ENCODE results near the gene PLEKHM1.
A peak's percentile ranks its signal among the peaks of the same experiment; 100 is the strongest.

The PLEKHM1 gene

GRCh38 chr17:45395569-45396415 lies 94.7 kb downstream of the PLEKHM1 start:
- no peak for DNase-seq (ENCODE audit: extremely low spot score)
- CTCF ChIA-PET: interaction anchor here (0.7 to 20.9 kb wide), 10 partner anchors 8 to 456 kb away, joined by 3 to 497 read pairs (median 4); partner anchors contain the start of gene ACBD4
- POLR2A ChIA-PET: no interaction called here
- no peak for TF ChIP-seq CTCF (IDR thresholded peaks at IDR 0.05; ENCODE audit: control extremely low read depth, extremely low read depth, low read depth, missing control alignments)

- peak; percentile 75 for DNase-seq (ENCODE audit: extremely low spot score)
- ChIA-PET CTCF (interaction anchor here (0.7 to 20.9 kb wide), 13 partner anchors 9 to 457 kb away, joined by 3 to 497 read pairs (median 4); partner anchors contain the start of gene ACBD4), POLR2A (no interaction called here)
- TF ChIP-seq CTCF (IDR thresholded peaks at IDR 0.05; ENCODE audit: control extremely low read depth, extremely low read depth, low read depth, missing control alignments): peak; percentile 39
These were observed 95.5 kb downstream of the PLEKHM1 start for GRCh38 chr17:45394913-45395568.

GRCh38 chr17:45394564-45394912 lies 96.0 kb downstream of the PLEKHM1 start:
- POLR2A ChIA-PET: no interaction called here

GRCh38 chr17:45394091-45394490 lies 96.4 kb downstream of the PLEKHM1 start:
- ChIA-PET POLR2A (no interaction called here), CTCF (interaction anchor here (0.7 to 20.9 kb wide), 10 partner anchors 10 to 259 kb away, joined by 3 to 497 read pairs (median 4); partner anchors contain the start of gene ACBD4)
- TF ChIP-seq CTCF (IDR thresholded peaks at IDR 0.05; ENCODE audit: control extremely low read depth, extremely low read depth, low read depth, missing control alignments): no peak
- no peak for DNase-seq (ENCODE audit: extremely low spot score)

More at GRCh38 chr17:45394564-45394912, 96.0 kb downstream of the PLEKHM1 start:
- DNase-seq (ENCODE audit: extremely low spot score): no peak
- no peak for TF ChIP-seq CTCF (IDR thresholded peaks at IDR 0.05; ENCODE audit: control extremely low read depth, extremely low read depth, low read depth, missing control alignments)
- CTCF ChIA-PET: interaction anchor here (0.7 to 20.9 kb wide), 10 partner anchors 10 to 437 kb away, joined by 3 to 497 read pairs (median 4); partner anchors contain the start of gene ACBD4

- DNase-seq (ENCODE audit: extremely low spot score): no peak
- ChIA-PET POLR2A (no interaction called here), CTCF (interaction anchor here (0.9 to 20.9 kb wide), 13 partner anchors 8 to 258 kb away, joined by 3 to 497 read pairs (median 5); partner anchors contain the start of gene ACBD4)
- TF ChIP-seq CTCF (IDR thresholded peaks at IDR 0.05; ENCODE audit: control extremely low read depth, extremely low read depth, low read depth, missing control alignments): no peak
These were observed 97.1 kb downstream of the PLEKHM1 start for GRCh38 chr17:45393411-45393810.

- CTCF ChIA-PET: interaction anchor here (1.0 to 20.9 kb wide), 11 partner anchors 10 to 439 kb away, joined by 3 to 497 read pairs (median 3); partner anchors contain the start of gene ACBD4
- DNase-seq (ENCODE audit: extremely low spot score): no peak
- POLR2A ChIA-PET: interaction anchor here (0.7 kb wide), 1 partner anchor 34 kb away, joined by 6 read pairs; no protein-coding TSS in a partner anchor
- TF ChIP-seq CTCF (IDR thresholded peaks at IDR 0.05; ENCODE audit: control extremely low read depth, extremely low read depth, low read depth, missing control alignments): no peak
These were observed 98.6 kb downstream of the PLEKHM1 start for GRCh38 chr17:45391918-45392317.
